ELF-1 (cell line): ENCODE measurements around the gene ITGA1.
"Not testable (repeated sequence)": the region's sequence is repeated elsewhere in the genome, so short reads cannot be mapped to it uniquely, and the experiment has no call there.

Experiments used
- DNase-seq: peaks from one replicate; pipeline ENCODE4 v3.0.0-alpha.2; 2016; ENCODE audit warnings: low read depth, low spot score

The ITGA1 gene

GRCh38 chr5:52948418-52949076 lies 160.8 kb downstream of the ITGA1 start:
- DNase-seq, result peak; percentile 14

- no peak for DNase-seq
Observed at GRCh38 chr5:52950686-52951085, 163.0 kb downstream of the ITGA1 start.

GRCh38 chr5:52952483-52952882 lies 164.8 kb downstream of the ITGA1 start:
- no peak for DNase-seq

GRCh38 chr5:52956014-52956413 lies 168.3 kb downstream of the ITGA1 start:
- DNase-seq, result no peak

- DNase-seq, result no peak
Observed at GRCh38 chr5:52956915-52957747, 169.4 kb downstream of the ITGA1 start.

GRCh38 chr5:52961274-52961681 lies 173.6 kb downstream of the ITGA1 start:
- no peak for DNase-seq

- DNase-seq, result no peak
Observed at GRCh38 chr5:52963636-52964035, 175.9 kb downstream of the ITGA1 start.

- DNase-seq, result no peak
Observed at GRCh38 chr5:52964138-52964537, 176.4 kb downstream of the ITGA1 start.

GRCh38 chr5:52976157-52976556 lies 188.4 kb downstream of the ITGA1 start:
- DNase-seq, result not testable (repeated sequence)

GRCh38 chr5:52977264-52977897 lies 189.7 kb downstream of the ITGA1 start:
- no peak for DNase-seq

- no peak for DNase-seq
Observed at GRCh38 chr5:52981507-52981906, 193.8 kb downstream of the ITGA1 start.

GRCh38 chr5:52983731-52984636 lies 196.3 kb downstream of the ITGA1 start:
- DNase-seq, result no peak

- DNase-seq, result no peak
Observed at GRCh38 chr5:52985306-52985705, 197.6 kb downstream of the ITGA1 start.

- peak; percentile 6 for DNase-seq
Observed at GRCh38 chr5:52987711-52988331, 200.1 kb downstream of the ITGA1 start.

GRCh38 chr5:52988335-52989024 lies 200.8 kb downstream of the ITGA1 start:
- peak; percentile 4 for DNase-seq

- peak; percentile 50 for DNase-seq
Observed at GRCh38 chr5:52989025-52989780, 201.5 kb downstream of the ITGA1 start, which contains the start of gene ITGA2. Gene ITGA2, plus strand, starts transcription at chr5:52989352. Its CDS starts 117 bp downstream, at chr5:52989469.

GRCh38 chr5:52989781-52990527 lies 202.2 kb downstream of the ITGA1 start:
- DNase-seq, result peak; percentile 40

GRCh38 chr5:52990528-52990925 lies 202.8 kb downstream of the ITGA1 start:
- no peak for DNase-seq

- DNase-seq, result no peak
Observed at GRCh38 chr5:52993367-52993766, 205.7 kb downstream of the ITGA1 start.
